B cell (primary cell): ENCODE measurements around the gene C2orf92. TPM values are rescaled to one million over a fixed set of nuclear protein-coding genes. Genes with fewer than 3 reads are reported as not detected.

Experiments
- ATAC-seq: fragments of 200-7000 bp; cut with Tn5 transposase; one replicate; pipeline ENCODE4 v1.10.0; 2021; ENCODE audit warnings: low read depth, mild to moderate bottlenecking, moderate number of reproducible peaks, moderate library complexity
- CTCF ChIA-PET: fragments of 350-600 bp; sonication (Branson Sonifier 250); formaldehyde crosslinking; loops from one replicate; lab custom pipeline; 2021; ENCODE audit warnings: antibody characterized with exemption, inconsistent platforms; lab: Charles Lee
- POLR2A ChIA-PET: fragments of 350-600 bp; sonication (Branson Sonifier 250); formaldehyde crosslinking; loops from one replicate; lab custom pipeline; 2021; ENCODE audit warnings: antibody characterized with exemption; lab: Charles Lee
- DNase-seq: peaks from one replicate; pipeline ENCODE4 v3.0.0; 2013
- H2AFZ ChIP-seq: 2 replicates; pipeline ENCODE4 v1.6.1; 2012; ENCODE audit warnings: mild to moderate bottlenecking, low read depth, low read length; ENCODE audit not compliant: insufficient read depth, poor library complexity, severe bottlenecking
- H3K27ac ChIP-seq, 2 donors: 1 replicate in 1 of 2; 2 replicates in 1 of 2; pipeline ENCODE4 v1.5.1; 2012 to 2013; ENCODE audit warnings: low read length in 2 of 2, mild to moderate bottlenecking in 2 of 2, moderate library complexity in 1 of 2
- H3K27me3 ChIP-seq, 4 experiments: fragments of 200-600 bp in 1 of 4; sonication (generic) in 1 of 4; replicated peaks in 1 of 4; 1 replicate in 2 of 4; 2 replicates in 2 of 4; pipeline versions ENCODE4 v1.6.1 to v1.7.0; 2013 to 2016; ENCODE audit warnings: low read length in 3 of 4, mild to moderate bottlenecking in 2 of 4, mixed read lengths in 1 of 4, moderate library complexity in 1 of 4; ENCODE audit not compliant: insufficient read depth in 4 of 4, control insufficient read depth in 3 of 4; ENCODE audit errors: control extremely low read depth in 1 of 4
- H3K36me3 ChIP-seq, 2 experiments: replicated peaks in 1 of 2; 1 replicate in 1 of 2; 2 replicates in 1 of 2; pipeline versions ENCODE4 v1.6.1 to v1.7.1; 2013; ENCODE audit warnings: low read length in 1 of 2; ENCODE audit not compliant: insufficient read depth in 2 of 2, control insufficient read depth in 1 of 2; ENCODE audit errors: control extremely low read depth in 1 of 2, extremely low read depth in 1 of 2
- H3K4me1 ChIP-seq, 2 donors: fragments of 200-600 bp in 1 of 2; sonication (generic) in 1 of 2; 1 replicate in 1 of 2; 2 replicates in 1 of 2; pipeline versions ENCODE4 v1.5.1 to v1.6.1; 2013 to 2017; ENCODE audit warnings: low read length in 2 of 2; ENCODE audit not compliant: control insufficient read depth in 2 of 2, insufficient read depth in 2 of 2
- H3K4me2 ChIP-seq: replicated peaks from 2 replicates; pipeline ENCODE3; 2012; ENCODE audit warnings: mild to moderate bottlenecking, low read depth, low read length; ENCODE audit not compliant: poor library complexity, severe bottlenecking
- H3K4me3 ChIP-seq, 5 experiments: fragments of 200-600 bp in 1 of 5; sonication (generic) in 1 of 5; 1 replicate in 3 of 5; 2 replicates in 2 of 5; pipeline versions ENCODE4 v1.5.1 to v1.7.0; 2011 to 2016; ENCODE audit warnings: low read length in 4 of 5, mild to moderate bottlenecking in 4 of 5, low read depth in 2 of 5, control low read depth in 1 of 5, moderate library complexity in 1 of 5; ENCODE audit not compliant: insufficient read depth in 1 of 5; ENCODE audit errors: control extremely low read depth in 1 of 5, extremely low read depth in 1 of 5
- H3K79me2 ChIP-seq: fragments of 200-600 bp; sonication (generic); one replicate; pipeline ENCODE4 v1.6.0; 2016; ENCODE audit warnings: low read length; ENCODE audit not compliant: control insufficient read depth, insufficient read depth
- H3K9ac ChIP-seq: fragments of 200-600 bp; sonication (generic); 2 replicates; pipeline ENCODE4 v1.6.1; 2017; ENCODE audit warnings: mild to moderate bottlenecking, low read length, moderate library complexity
- H3K9me3 ChIP-seq, 3 donors: one replicate each; pipeline versions ENCODE4 v1.6.1 to v1.7.1; 2013; ENCODE audit warnings: low read length in 2 of 3; ENCODE audit not compliant: control insufficient read depth in 2 of 3, insufficient read depth in 1 of 3; ENCODE audit errors: control extremely low read depth in 1 of 3
- H4K20me1 ChIP-seq: 2 replicates; pipeline ENCODE4 v1.6.0; 2012; ENCODE audit warnings: mild to moderate bottlenecking, low read length; ENCODE audit not compliant: insufficient read depth, control insufficient read depth, poor library complexity, severe bottlenecking
- H3K27ac Mint-ChIP-seq: one replicate; pipeline ENCODE4 v1.8.0; 2021; ENCODE audit warnings: mixed read lengths
- H3K27me3 Mint-ChIP-seq: one replicate; pipeline ENCODE4 v1.8.0; 2021; ENCODE audit warnings: mixed read lengths
- H3K4me1 Mint-ChIP-seq: one replicate; pipeline ENCODE4 v1.8.0; 2021; ENCODE audit warnings: mixed read lengths
- H3K4me3 Mint-ChIP-seq: one replicate; pipeline ENCODE4 v1.8.0; 2021; ENCODE audit warnings: mixed read lengths
- H3K9me3 Mint-ChIP-seq: one replicate; pipeline ENCODE4 v1.8.0; 2022; ENCODE audit warnings: mixed read lengths; ENCODE audit not compliant: insufficient read depth
- CTCF ChIP-seq: fragments of 200-600 bp; IDR thresholded peaks from one replicate; pipeline ENCODE4 v1.8.0; 2022; ENCODE audit warnings: antibody characterized with exemption, mild to moderate bottlenecking
- EZH2 ChIP-seq: IDR thresholded peaks from 2 replicates; pipeline ENCODE4 v1.6.1; 2012; ENCODE audit warnings: borderline replicate concordance, low read depth, mild to moderate bottlenecking, moderate library complexity, low read length; ENCODE audit not compliant: insufficient read depth, poor library complexity, severe bottlenecking
- WGBS: methylation state at CpG from one replicate; pipeline ENCODE4 v1.1.5; 2013; ENCODE audit warnings: missing lambda C conversion rate; ENCODE audit not compliant: insufficient coverage; 5-methylcytosine and 5-hydroxymethylcytosine counted together
- intact Hi-C: fragments of 100-400 bp; cut with micrococcal nuclease; formaldehyde crosslinking; loops from one replicate; pipeline ENCODE4 v1.10.0; 2022
- polyA plus RNA-seq: library from polyadenylated mRNA; depleted of rRNA; stranded (reverse); fragments of >200 nt; gene quantifications from 2 replicates; pipeline ENCODE4 v1.2.3, GENCODE V29; 2012
- total RNA-seq, 2 donors: library from RNA; stranded (reverse); fragments of 120-200 nt in 1 of 2; gene quantifications; 1 replicate in 1 of 2; 2 replicates in 1 of 2; pipeline versions ENCODE4 v1.2.3 to v1.2.4, GENCODE V29; 2013 to 2022

Gene C2orf92
- total and polyA plus RNA-seq, 2 donors (not counting 1 experiment from before 2014, with no cell fraction given) = 15.3 to 18.9 TPM

DNA sequence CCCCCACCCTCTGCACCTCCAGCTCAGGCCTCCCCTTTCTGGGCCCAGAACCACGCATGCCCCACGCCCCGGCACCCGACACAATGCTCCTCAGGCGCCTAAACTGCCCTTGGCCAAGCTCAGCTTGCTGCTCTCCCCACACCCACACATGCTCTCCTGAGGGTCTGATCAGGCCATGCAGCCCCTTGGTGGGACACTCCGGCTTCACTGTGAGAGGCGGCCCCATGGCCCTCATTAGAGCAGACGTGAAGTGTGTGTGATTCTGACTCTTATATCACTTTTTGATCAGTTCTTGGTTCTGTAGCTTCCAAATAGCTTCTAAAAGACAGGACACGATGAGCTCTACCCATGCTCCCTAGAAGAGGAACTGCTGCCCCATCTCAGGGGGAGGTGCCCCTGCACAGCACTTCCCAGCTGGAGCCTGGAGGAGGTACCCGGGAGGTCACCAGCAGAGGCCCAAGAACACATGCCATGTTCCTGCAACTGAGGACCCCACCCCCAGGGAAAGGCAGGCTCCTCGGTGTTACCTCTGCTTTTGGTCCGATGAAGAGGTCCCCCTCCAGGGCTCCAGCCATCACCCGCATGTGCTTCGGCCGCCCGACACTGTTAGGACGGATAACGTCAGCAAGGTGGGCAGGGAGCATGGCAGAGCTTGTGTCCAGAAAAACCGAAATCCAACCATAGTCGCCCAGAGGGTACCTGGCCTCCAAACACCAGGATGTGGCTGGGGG lies 9.3 kb upstream of the C2orf92 start:
- no peak overlapping the region for H3K4me3 Mint-ChIP-seq
- no peak for DNase-seq
- no peaks in the 10 kb centered on the region for H3K9me3 Mint-ChIP-seq
- Histone ChIP-seq H3K79me2 (peaks cover 37% of the 10 kb centered on the region), H2AFZ (no peak overlapping the region), H3K27ac (peak overlapping the region in 1 of 2 donors; percentile 2), H3K36me3 (peaks cover 0 to 35% of the 10 kb centered on the region in 2 experiments), H4K20me1 (peaks cover 38% of the 10 kb centered on the region), H3K9ac (no peak overlapping the region), H3K4me2 (no peak overlapping the region), H3K9me3 (no peaks in the 10 kb centered on the region), H3K4me1 (peaks cover 23 to 31% of the 10 kb centered on the region in 2 donors), H3K27me3 (no peaks in the 10 kb centered on the region), H3K4me3 (no peak overlapping the region)
- no peaks in the 10 kb centered on the region for H3K27me3 Mint-ChIP-seq
- H3K4me1 Mint-ChIP-seq = peaks cover 33% of the 10 kb centered on the region
- no peak overlapping the region for H3K27ac Mint-ChIP-seq
- ATAC-seq = no peak
- intact Hi-C loops = loop anchor here (5.0 to 10.0 kb wide), 3 partner anchors 545 to 1832 kb away; partner anchors contain the start of genes ANKRD36, CNNM4 and REV1
- POLR2A ChIA-PET = no interaction called here
- 98% methylated on average over 18 of the region's 20 CpGs for WGBS
- no peak for TF ChIP-seq CTCF
- TF ChIP-seq EZH2 = no peak
- CTCF ChIA-PET = interaction anchor here (2.3 kb wide), 1 partner anchor 14 kb away, joined by 10 read pairs; the partner anchor contains the start of gene COX5B
